Fibroblast of skin of back (primary cell): ENCODE results near the gene SEMA6A.

ENCODE experiments used
- DNase-seq: peaks from one replicate; pipeline ENCODE4 v3.0.0-alpha.2; 2013

SEMA6A gene

GRCh38 chr5:116396476-116397099 is 178.0 kb downstream of the SEMA6A start:
- DNase-seq, result no peak

- DNase-seq, result no peak
Measured at GRCh38 chr5:116395631-116396203, 178.9 kb downstream of the SEMA6A start.

DNA sequence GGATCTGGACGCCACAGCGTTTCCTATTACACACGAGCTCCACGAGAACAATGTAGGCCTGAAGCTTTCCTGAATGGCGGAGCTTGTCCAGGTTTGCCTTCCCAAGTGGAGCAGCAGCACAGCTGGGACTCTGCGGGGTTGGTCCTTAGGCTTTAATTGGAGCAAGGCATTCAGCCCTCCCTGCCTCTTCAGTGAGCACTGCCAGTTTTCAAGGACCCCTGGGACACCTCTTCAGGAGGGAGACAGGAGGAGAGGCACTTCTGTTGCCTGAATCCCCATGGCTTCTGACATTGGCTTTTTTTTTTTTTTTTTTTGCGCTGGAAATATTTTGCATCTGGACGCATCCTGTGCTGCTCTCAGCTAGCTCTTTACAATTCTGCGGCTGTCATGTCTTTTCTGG is 179.4 kb downstream of the SEMA6A start:
- DNase-seq, result no peak

- no peak for DNase-seq
Measured at GRCh38 chr5:116394186-116394867, 180.3 kb downstream of the SEMA6A start.
